NOMO-1 treated with dmso at 0.1 percent for 144 hours (cell line): ENCODE data around the gene ADGRG4.

Experiments used
- DNase-seq: peaks from one replicate; lab custom pipeline; 2025; ENCODE audit not compliant: unreplicated experiment; lab: John Stamatoyannopoulos, UW

Gene ADGRG4

DNA sequence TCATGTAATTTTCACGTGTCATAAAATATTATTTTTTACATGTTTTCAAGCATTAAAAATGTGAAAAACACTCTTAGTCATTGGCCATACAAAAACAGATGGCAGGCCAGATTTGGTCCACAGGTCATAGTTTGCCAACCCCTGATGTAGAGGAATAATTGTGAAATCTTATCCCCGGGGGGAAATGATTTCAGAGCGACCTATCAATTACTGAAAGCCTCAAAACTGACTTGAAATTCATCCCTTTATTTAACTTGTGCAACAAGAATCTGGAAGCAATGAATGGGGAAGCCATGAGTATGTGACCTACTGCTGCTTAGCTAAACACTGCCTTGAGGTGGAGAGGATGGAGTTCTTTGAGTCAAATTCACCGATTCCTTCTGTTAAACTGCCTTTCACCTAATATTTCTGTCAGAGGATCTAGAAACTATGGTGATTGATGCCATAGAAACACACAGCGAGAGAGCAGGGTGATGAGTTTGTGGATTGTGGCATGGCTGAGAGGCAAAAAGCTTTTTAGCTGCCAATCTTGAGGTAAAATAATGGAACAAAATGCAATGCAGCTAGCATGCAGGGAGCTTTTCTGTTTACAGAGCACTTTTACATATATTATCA is 156.6 kb downstream of the ADGRG4 start:
- DNase-seq, result no peak

DNA sequence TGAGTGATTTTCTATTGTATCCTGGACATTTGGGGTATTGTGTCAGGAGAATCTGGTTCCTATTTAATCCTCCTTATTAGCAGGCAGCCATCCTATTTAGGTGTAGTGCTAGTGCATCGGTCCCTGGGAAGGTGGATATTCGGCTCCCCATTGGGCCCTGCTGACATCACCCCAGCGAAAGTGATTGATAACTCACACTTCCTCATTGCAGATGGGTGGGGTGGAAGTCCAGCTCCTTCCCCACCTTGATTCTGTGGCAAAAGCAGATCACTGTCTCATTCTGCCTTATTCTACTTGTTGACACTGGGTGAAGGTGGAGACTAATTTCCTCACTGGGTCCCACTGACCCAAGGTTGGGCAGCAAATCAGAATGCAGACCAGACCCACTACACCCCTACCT is 163.8 kb downstream of the ADGRG4 start:
- no peak for DNase-seq
